Fibroblast of lung (primary cell): ENCODE results near the gene DNAH8. TPM values are rescaled to one million over a fixed set of nuclear protein-coding genes. Genes with fewer than 3 reads are reported as not detected.
A peak's percentile ranks its signal among the peaks of the same experiment; 100 is the strongest.
"Not testable (repeated sequence)": the region's sequence is repeated elsewhere in the genome, so short reads cannot be mapped to it uniquely, and the experiment has no call there.

Experiments used
- DNase-seq, 2 donors: peaks; one replicate each; pipeline versions ENCODE4 v3.0.0 to v3.0.0-alpha.2; 2010; ENCODE audit warnings: low read depth in 2 of 2
- H2AFZ ChIP-seq: 2 replicates; pipeline ENCODE4 v1.5.1; 2012; ENCODE audit warnings: low read length, control low read depth, inconsistent platforms
- H3K27ac ChIP-seq: 2 replicates; pipeline ENCODE4 v1.5.1; 2011; ENCODE audit warnings: low read length, control low read depth; ENCODE audit not compliant: insufficient read depth
- H3K27me3 ChIP-seq: 2 replicates; pipeline ENCODE4 v1.5.1; 2011; ENCODE audit warnings: mild to moderate bottlenecking, low read length; ENCODE audit not compliant: control insufficient read depth, insufficient read depth
- H3K36me3 ChIP-seq: 2 replicates; pipeline ENCODE4 v1.5.1; 2011; ENCODE audit warnings: low read length; ENCODE audit not compliant: control insufficient read depth, insufficient read depth
- H3K4me1 ChIP-seq: 2 replicates; pipeline ENCODE4 v1.5.1; 2011; ENCODE audit warnings: low read length; ENCODE audit not compliant: control insufficient read depth, insufficient read depth; ENCODE audit errors: extremely low read depth
- H3K4me2 ChIP-seq: 2 replicates; pipeline ENCODE4 v1.5.1; 2011; ENCODE audit warnings: low read length, control low read depth; ENCODE audit not compliant: insufficient read depth; ENCODE audit errors: extremely low read depth
- H3K4me3 ChIP-seq, 4 experiments: fragments of 200-600 bp in 1 of 4; sonication (generic) in 1 of 4; replicated peaks in 1 of 4; 2 replicates each; pipeline ENCODE4 v1.5.1; 2011 to 2016; ENCODE audit warnings: low read length in 4 of 4, low read depth in 3 of 4, mild to moderate bottlenecking in 3 of 4, control low read depth in 2 of 4, inconsistent platforms in 1 of 4, mixed read lengths in 1 of 4; ENCODE audit not compliant: insufficient read depth in 1 of 4; ENCODE audit errors: control extremely low read depth in 1 of 4
- H3K79me2 ChIP-seq: 2 replicates; pipeline ENCODE4 v1.5.1; 2012; ENCODE audit warnings: mild to moderate bottlenecking, low read length, inconsistent platforms; ENCODE audit not compliant: control insufficient read depth, insufficient read depth
- H3K9ac ChIP-seq: 2 replicates; pipeline ENCODE4 v1.5.1; 2011; ENCODE audit warnings: mild to moderate bottlenecking, low read length, control low read depth; ENCODE audit not compliant: insufficient read depth
- H3K9me3 ChIP-seq: 2 replicates; pipeline ENCODE4 v1.5.1; 2012; ENCODE audit warnings: low read depth, low read length; ENCODE audit not compliant: control insufficient read depth, insufficient read depth
- H4K20me1 ChIP-seq: 2 replicates; pipeline ENCODE4 v1.5.1; 2011; ENCODE audit warnings: low read length; ENCODE audit not compliant: control insufficient read depth, insufficient read depth; ENCODE audit errors: extremely low read depth
- EZH2 ChIP-seq: IDR thresholded peaks from 2 replicates; pipeline ENCODE4 v1.5.1; 2012; ENCODE audit warnings: low read length, control low read depth, mild to moderate bottlenecking; ENCODE audit errors: missing control alignments
- polyA plus RNA-seq, 2 donors: library from polyadenylated mRNA; depleted of rRNA in 1 of 2; stranded (reverse) in 1 of 2; unstranded in 1 of 2; fragments of >200 nt; gene quantifications; 2 replicates each; pipeline ENCODE4 v1.2.1, GENCODE V29; 2011 to 2012; ENCODE audit warnings: missing spikeins in 1 of 2
- total RNA-seq: library from RNA; depleted of rRNA; stranded (reverse); fragments of >200 nt; gene quantifications from 2 replicates; pipeline ENCODE4 v1.2.1, GENCODE V29; 2014
- TF ChIP-seq, protein P1 (sequence below), 2 donors: IDR thresholded peaks in 1 of 2; conservative IDR thresholded peaks in 1 of 2; 1 replicate in 1 of 2; 2 replicates in 1 of 2; pipeline ENCODE4 v1.5.1; 2011 to 2012; ENCODE audit warnings: low read length in 2 of 2, control low read depth in 1 of 2, inconsistent platforms in 1 of 2, low read depth in 1 of 2, mild to moderate bottlenecking in 1 of 2

The DNAH8 gene
- total and polyA plus RNA-seq, 2 donors (not counting 1 experiment from before 2014, with no cell fraction given): under 0.01 TPM; not detected in 1

DNA sequence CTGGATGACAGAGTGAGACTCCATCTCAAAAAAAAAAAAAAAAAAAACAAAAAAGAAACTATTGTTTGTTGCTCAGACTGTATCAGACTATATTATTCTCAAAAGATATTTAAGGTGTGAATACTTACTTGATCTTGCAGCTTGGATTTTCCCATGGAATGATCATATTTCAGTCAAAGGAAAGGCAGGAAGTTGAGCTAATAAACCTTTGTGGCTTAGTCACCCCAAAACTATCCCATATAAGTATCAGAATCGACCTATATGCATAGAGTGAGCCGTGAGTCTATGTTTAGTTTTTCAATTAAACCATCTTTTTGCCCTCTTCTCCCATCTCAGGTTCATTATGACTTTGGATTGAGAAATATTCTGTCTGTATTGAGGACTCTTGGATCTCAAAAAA is 152.6 kb downstream of the DNAH8 start:
- Histone ChIP-seq H3K4me1 (no peaks in the 10 kb centered on the region), H3K4me2 (no peak overlapping the region), H3K9me3 (no peaks in the 10 kb centered on the region), H3K27ac (no peak overlapping the region), H4K20me1 (no peaks in the 10 kb centered on the region), H3K36me3 (no peaks in the 10 kb centered on the region), H2AFZ (no peak overlapping the region), H3K9ac (no peak overlapping the region), H3K79me2 (no peaks in the 10 kb centered on the region), H3K4me3 (no peak overlapping the region), H3K27me3 (no peaks in the 10 kb centered on the region)
- no peak for DNase-seq
- TF ChIP-seq, protein P1, sequence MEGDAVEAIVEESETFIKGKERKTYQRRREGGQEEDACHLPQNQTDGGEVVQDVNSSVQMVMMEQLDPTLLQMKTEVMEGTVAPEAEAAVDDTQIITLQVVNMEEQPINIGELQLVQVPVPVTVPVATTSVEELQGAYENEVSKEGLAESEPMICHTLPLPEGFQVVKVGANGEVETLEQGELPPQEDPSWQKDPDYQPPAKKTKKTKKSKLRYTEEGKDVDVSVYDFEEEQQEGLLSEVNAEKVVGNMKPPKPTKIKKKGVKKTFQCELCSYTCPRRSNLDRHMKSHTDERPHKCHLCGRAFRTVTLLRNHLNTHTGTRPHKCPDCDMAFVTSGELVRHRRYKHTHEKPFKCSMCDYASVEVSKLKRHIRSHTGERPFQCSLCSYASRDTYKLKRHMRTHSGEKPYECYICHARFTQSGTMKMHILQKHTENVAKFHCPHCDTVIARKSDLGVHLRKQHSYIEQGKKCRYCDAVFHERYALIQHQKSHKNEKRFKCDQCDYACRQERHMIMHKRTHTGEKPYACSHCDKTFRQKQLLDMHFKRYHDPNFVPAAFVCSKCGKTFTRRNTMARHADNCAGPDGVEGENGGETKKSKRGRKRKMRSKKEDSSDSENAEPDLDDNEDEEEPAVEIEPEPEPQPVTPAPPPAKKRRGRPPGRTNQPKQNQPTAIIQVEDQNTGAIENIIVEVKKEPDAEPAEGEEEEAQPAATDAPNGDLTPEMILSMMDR (conservative IDR thresholded peaks at IDR 0.05 in 1 of 2, IDR thresholded peaks at IDR 0.05 in 1 of 2; ENCODE audit: low read depth in 1 of 2, low read length in 2 of 2): no peak
- TF ChIP-seq EZH2: no peak

DNA sequence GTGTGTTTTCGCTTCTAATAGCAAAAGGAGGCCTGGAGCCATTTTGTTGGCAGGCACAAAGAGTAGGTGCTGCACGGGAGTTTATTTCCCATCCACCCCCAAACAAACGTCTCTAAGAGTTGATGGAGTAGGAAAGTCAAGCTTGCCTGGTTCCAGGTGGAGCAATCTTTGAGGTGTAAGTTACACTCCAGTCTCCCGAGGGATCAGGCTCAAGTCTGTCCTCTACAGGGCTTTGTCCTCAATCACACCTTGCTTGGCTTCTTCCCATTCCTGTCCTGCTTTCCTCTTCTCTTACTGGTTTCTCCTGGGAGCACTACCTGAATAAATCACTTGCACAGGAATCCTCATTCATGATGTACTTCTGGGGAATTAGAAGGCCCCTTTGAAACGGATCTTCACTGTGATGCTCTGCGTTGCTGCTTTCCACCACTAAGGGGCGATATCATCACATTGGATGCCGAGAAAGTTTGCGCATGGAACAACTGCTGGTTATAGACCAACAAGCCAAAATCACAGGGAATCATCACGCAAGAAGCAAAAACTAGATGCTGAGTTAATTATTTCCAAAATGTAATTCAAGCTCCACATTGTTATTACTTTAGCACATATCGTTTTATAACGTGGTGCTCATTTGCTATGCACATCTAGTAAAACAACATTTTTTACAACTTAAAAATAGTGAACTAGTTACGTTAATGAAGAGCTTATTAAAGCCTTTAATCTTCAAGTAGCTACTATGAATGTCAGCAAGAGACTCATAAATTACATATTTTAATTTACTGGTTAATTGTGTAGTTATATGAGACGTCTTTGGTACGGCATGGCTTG is 156.8 kb downstream of the DNAH8 start:
- DNase-seq: peak; percentile 24 to 60
- H3K9me3 ChIP-seq: no peaks in the 10 kb centered on the region
- no peaks in the 10 kb centered on the region for H3K4me1 ChIP-seq
- no peaks in the 10 kb centered on the region for H3K36me3 ChIP-seq
- H3K79me2 ChIP-seq: no peaks in the 10 kb centered on the region
- H3K27ac ChIP-seq: no peak overlapping the region
- no peak overlapping the region for H3K9ac ChIP-seq
- no peak overlapping the region for H2AFZ ChIP-seq
- H3K27me3 ChIP-seq: no peaks in the 10 kb centered on the region
- H3K4me3 ChIP-seq: no peak overlapping the region
- no peaks in the 10 kb centered on the region for H4K20me1 ChIP-seq
- TF ChIP-seq EZH2: no peak
- TF ChIP-seq, protein P1 (conservative IDR thresholded peaks at IDR 0.05 in 1 of 2, IDR thresholded peaks at IDR 0.05 in 1 of 2; ENCODE audit: low read depth in 1 of 2, low read length in 2 of 2): peak; percentile 95 to 99
- no peak overlapping the region for H3K4me2 ChIP-seq

DNA sequence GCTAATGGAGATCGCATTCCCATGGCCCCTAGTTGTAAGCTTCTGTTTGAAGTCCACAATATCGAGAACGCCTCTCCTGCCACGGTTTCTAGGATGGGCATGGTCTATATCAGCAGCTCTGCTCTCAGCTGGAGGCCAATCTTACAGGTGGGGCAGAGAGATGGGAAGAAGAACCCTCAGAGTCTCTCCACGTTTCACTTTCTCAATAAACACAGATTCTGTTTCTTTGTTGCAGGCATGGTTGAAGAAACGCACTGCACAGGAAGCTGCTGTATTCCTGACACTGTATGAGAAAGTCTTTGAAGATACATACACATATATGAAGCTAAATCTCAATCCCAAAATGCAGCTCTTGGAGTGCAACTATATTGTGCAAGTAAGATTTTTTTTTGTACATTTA is 157.9 kb downstream of the DNAH8 start:
- Histone ChIP-seq H3K4me1 (no peaks in the 10 kb centered on the region), H3K79me2 (no peaks in the 10 kb centered on the region), H3K4me3 (no peak overlapping the region), H3K36me3 (no peaks in the 10 kb centered on the region), H2AFZ (no peak overlapping the region), H3K9ac (no peak overlapping the region), H4K20me1 (no peaks in the 10 kb centered on the region), H3K27ac (no peak overlapping the region), H3K9me3 (no peaks in the 10 kb centered on the region), H3K27me3 (no peaks in the 10 kb centered on the region), H3K4me2 (no peak overlapping the region)
- DNase-seq: no peak
- TF ChIP-seq EZH2: no peak
- TF ChIP-seq, protein P1 (conservative IDR thresholded peaks at IDR 0.05 in 1 of 2, IDR thresholded peaks at IDR 0.05 in 1 of 2; ENCODE audit: low read depth in 1 of 2, low read length in 2 of 2): no peak

DNA sequence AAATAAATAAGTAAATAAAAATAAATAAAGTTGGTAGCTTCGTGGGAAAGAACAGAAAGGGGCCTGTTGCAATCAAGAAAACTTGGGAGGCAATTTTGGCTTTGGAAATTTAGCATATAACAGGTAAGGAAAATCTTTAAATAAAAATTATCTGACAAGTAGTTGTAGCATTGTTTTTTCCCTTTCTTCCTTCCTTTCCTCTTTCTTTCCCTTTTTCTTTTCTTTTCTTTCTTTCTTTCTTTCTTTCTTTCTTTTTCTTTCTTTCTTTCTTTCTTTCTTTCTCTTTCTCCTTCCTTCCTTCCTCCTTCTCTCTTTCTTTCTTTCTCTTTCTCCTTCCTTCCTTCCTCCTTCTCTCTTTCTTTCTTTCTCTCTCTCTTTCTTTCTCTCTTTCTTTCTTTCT is 158.7 kb downstream of the DNAH8 start:
- not testable (repeated sequence) for H4K20me1 ChIP-seq, H3K4me1 ChIP-seq, H3K36me3 ChIP-seq, H3K4me2 ChIP-seq, H3K9me3 ChIP-seq, DNase-seq, H3K27ac ChIP-seq, H3K4me3 ChIP-seq, H3K27me3 ChIP-seq, H3K79me2 ChIP-seq, H3K9ac ChIP-seq, H2AFZ ChIP-seq
